Ovary (tissue), 9 donors: ENCODE measurements around the gene LVRN. TPM values are rescaled to one million over a fixed set of nuclear protein-coding genes. Genes with fewer than 3 reads are reported as not detected.

Source experiments
- DNase-seq, 5 donors: peaks; one replicate each; pipeline ENCODE4 v3.0.0-alpha.2; 2019 to 2020
- H3K27ac ChIP-seq, 2 donors: fragments of 200-600 bp; one replicate each; pipeline versions ENCODE4 v1.5.1 to v1.8.0; 2019 to 2022
- H3K27me3 ChIP-seq: fragments of 200-600 bp; one replicate; pipeline ENCODE4 v1.8.0; 2022
- H3K36me3 ChIP-seq: fragments of 200-600 bp; sonication (generic); one replicate; pipeline ENCODE4 v1.5.1; 2019
- H3K4me1 ChIP-seq: one replicate; pipeline ENCODE4 v1.8.1; 2013; ENCODE audit warnings: mild to moderate bottlenecking, moderate library complexity; ENCODE audit not compliant: insufficient read depth
- H3K4me3 ChIP-seq: fragments of 200-600 bp; sonication (generic); one replicate; pipeline ENCODE4 v1.5.1; 2017
- H3K9me3 ChIP-seq, 2 donors: fragments of 200-600 bp in 1 of 2; sonication (generic) in 1 of 2; one replicate each; pipeline versions ENCODE4 v1.5.1 to v1.8.1; 2013 to 2019; ENCODE audit warnings: mild to moderate bottlenecking in 1 of 2, moderate library complexity in 1 of 2
- CTCF ChIP-seq, 3 donors: fragments of 450-650 bp in 2 of 3; fragments of 200-600 bp in 1 of 3; IDR thresholded peaks; one replicate each; pipeline versions ENCODE4 v1.5.1 to v1.8.0; 2016 to 2022; ENCODE audit warnings: antibody characterized with exemption in 3 of 3, mild to moderate bottlenecking in 1 of 3
- EP300 ChIP-seq: sonication (generic); formaldehyde crosslinking; IDR thresholded peaks from one replicate; pipeline ENCODE4 v1.6.1; 2017; ENCODE audit warnings: antibody characterized with exemption
- POLR2A ChIP-seq: fragments of 450-650 bp; IDR thresholded peaks from one replicate; pipeline ENCODE4 v1.6.1; 2017; ENCODE audit warnings: antibody characterized with exemption, mild to moderate bottlenecking, moderate library complexity
- WGBS, 3 donors: extraction: QIAGEN DNeasy Blood & Tissue Kit in 1 of 3; methylation state at CpG; one replicate each; pipeline versions ENCODE4 v1.1.5 to v1.1.7; 2013 to 2017; 5-methylcytosine and 5-hydroxymethylcytosine counted together
- intact Hi-C, 4 donors: fragments of 100-400 bp; cut with DNase I; formaldehyde crosslinking; loops; one replicate each; pipeline versions ENCODE4 v1.11.0 to v1.15.1; 2022 to 2023
- polyA plus RNA-seq, 2 donors: library from polyadenylated mRNA; stranded (reverse); fragments of 200-250 nt in 1 of 2; fragments of 350-450 nt in 1 of 2; fragmentation: Illumina TruSeq in 1 of 2; extraction: RNeasy Lipid Tissue Mini Kit (QIAGEN cat#74804) in 1 of 2; gene quantifications; one replicate each; pipeline ENCODE4 v1.2.3, GENCODE V29; 2013 to 2014
- total RNA-seq, 7 donors: library from RNA; depleted of rRNA in 2 of 7; stranded (reverse); fragments of >200 nt in 2 of 7; fragmentation: NEBNext Ultra II Directional in 3 of 7; extraction: Animal tissue kit (Norgen Biotek cat#: 25700) in 3 of 7; gene quantifications; one replicate each; pipeline versions ENCODE4 v1.1.0 to v1.2.4, GENCODE V29; 2016 to 2023
- donor health status: DM: no; HTN: no; CAD: no; lungs with moderate emphysema.
- donor health status: DM: no; HTN: no; CAD: no.
- donor health status: Bipolar disorder and iron deficiency.
- donor health status: DM: yes; HTN: yes; CAD: no.
- donor health status: DM: no; HTN: no; CAD: no.
- donor health status: DM: yes; HTN: yes; CAD: no.

Gene LVRN
- total and polyA plus RNA-seq, 9 donors: 0.53 to 5.6 (median 1.6) TPM

GRCh38 chr5:115977096-115977495, 14.8 kb downstream of the LVRN start:
- intact Hi-C loops: no loop called here
- Histone ChIP-seq H3K27me3 (no peaks in the 10 kb centered on the region), H3K36me3 (no peaks in the 10 kb centered on the region), H3K4me1 (peaks cover 10% of the 10 kb centered on the region), H3K27ac (no peak overlapping the region), H3K4me3 (no peak overlapping the region), H3K9me3 (peaks cover 0 to 4% of the 10 kb centered on the region in 2 donors)
- WGBS, 3 donors: 59 to 76% (median 63%) methylated on average over 4 of the region's 4 CpGs
- TF ChIP-seq CTCF (IDR thresholded peaks at IDR 0.05): no peak
- no peak for TF ChIP-seq POLR2A
- no peak for TF ChIP-seq EP300
- DNase-seq: no peak

- 28 to 46% (median 35%) methylated on average over 2 of the region's 2 CpGs for WGBS, 3 donors
- TF ChIP-seq CTCF (IDR thresholded peaks at IDR 0.05) (no peak), EP300 (no peak), POLR2A (no peak)
- no peak overlapping the region for H3K4me3 ChIP-seq
- H3K27ac ChIP-seq: peak overlapping the region in 1 of 2 donors; percentile 19
- peaks cover 0 to 1% of the 10 kb centered on the region in 2 donors for H3K9me3 ChIP-seq
- no peaks in the 10 kb centered on the region for H3K36me3 ChIP-seq
- H3K4me1 ChIP-seq: peaks cover 10% of the 10 kb centered on the region
- no peak for DNase-seq
- intact Hi-C loops: no loop called here
- H3K27me3 ChIP-seq: no peaks in the 10 kb centered on the region
These were observed 15.7 kb downstream of the LVRN start for GRCh38 chr5:115977988-115978387.

- intact Hi-C loops: no loop called here
- TF ChIP-seq POLR2A: no peak
- TF ChIP-seq CTCF (IDR thresholded peaks at IDR 0.05): no peak
- no peak for TF ChIP-seq EP300
- Histone ChIP-seq H3K4me1 (peaks cover 10% of the 10 kb centered on the region), H3K27me3 (no peaks in the 10 kb centered on the region), H3K4me3 (no peak overlapping the region), H3K36me3 (no peaks in the 10 kb centered on the region), H3K9me3 (no peaks in the 10 kb centered on the region), H3K27ac (peak overlapping the region in 1 of 2 donors; percentile 24)
- DNase-seq: peak in 2 of 5 donors; percentile 22 to 25
- WGBS, 3 donors: 84 to 92% (median 91%) methylated on average over 2 of the region's 2 CpGs
These were observed 16.5 kb downstream of the LVRN start for GRCh38 chr5:115978779-115979178.

GRCh38 chr5:115979201-115980041, 17.1 kb downstream of the LVRN start:
- no peak for TF ChIP-seq POLR2A
- TF ChIP-seq CTCF (IDR thresholded peaks at IDR 0.05): no peak
- TF ChIP-seq EP300: no peak
- H3K4me3 ChIP-seq: no peak overlapping the region
- H3K27ac ChIP-seq: peak overlapping the region in 1 of 2 donors; percentile 43
- peaks cover 10% of the 10 kb centered on the region for H3K4me1 ChIP-seq
- H3K9me3 ChIP-seq: no peaks in the 10 kb centered on the region
- peak; percentile 32 to 57 (median 35) for DNase-seq
- no peaks in the 10 kb centered on the region for H3K36me3 ChIP-seq
- WGBS, 3 donors: 6 to 16% (median 12%) methylated on average over 3 of the region's 3 CpGs
- no peaks in the 10 kb centered on the region for H3K27me3 ChIP-seq
- intact Hi-C loops: no loop called here
